ENCODE results near the gene UBE2G2.

DNA sequence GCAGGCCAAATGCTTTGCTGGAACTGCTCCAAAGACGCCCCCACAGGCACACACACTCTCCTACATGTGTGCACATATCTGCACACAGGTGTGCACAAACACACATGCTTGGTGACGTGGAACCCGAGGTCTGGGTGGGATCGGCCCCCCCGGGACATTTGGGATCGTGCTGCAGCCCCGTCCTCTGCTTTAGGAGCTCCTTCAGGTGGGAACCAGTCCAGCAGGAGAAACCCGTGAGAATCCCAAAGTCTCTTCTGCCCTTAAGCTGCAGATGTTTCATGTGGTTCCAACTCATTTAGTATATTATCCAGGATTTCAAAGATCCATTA, 38.6 kb downstream of the UBE2G2 start:
- TF ChIP-seq CTCF (IDR thresholded peaks at IDR 0.05) (no peak), POLR2A (IDR thresholded peaks at IDR 0.05) (no peak)
